Measurements from ENCODE around the gene SPATC1L. TPM values are rescaled to one million over a fixed set of nuclear protein-coding genes. Genes with fewer than 3 reads are reported as not detected.

The SPATC1L gene
- total RNA-seq, 6 donors from 2014 or later = 0.91 to 22.0 (median 7.2) TPM

GRCh38 chr21:46114963-46115362 lies 69.3 kb downstream of the SPATC1L start:
- Histone ChIP-seq H3K36me3 (peaks cover 0 to 80% (median 36%) of the 10 kb centered on the region in 4 donors), H3K4me1 (peaks cover 0 to 12% (median 4%) of the 10 kb centered on the region in 4 donors), H3K9me3 (peaks cover 0 to 6% (median 4%) of the 10 kb centered on the region in 4 donors), H3K27me3 (no peaks in the 10 kb centered on the region), H3K4me3 (no peak overlapping the region), H3K27ac (no peak overlapping the region)
- TF ChIP-seq POLR2A (IDR thresholded peaks at IDR 0.05) = no peak
- TF ChIP-seq POLR2AphosphoS5 (IDR thresholded peaks at IDR 0.05) = no peak
- TF ChIP-seq, protein P1, sequence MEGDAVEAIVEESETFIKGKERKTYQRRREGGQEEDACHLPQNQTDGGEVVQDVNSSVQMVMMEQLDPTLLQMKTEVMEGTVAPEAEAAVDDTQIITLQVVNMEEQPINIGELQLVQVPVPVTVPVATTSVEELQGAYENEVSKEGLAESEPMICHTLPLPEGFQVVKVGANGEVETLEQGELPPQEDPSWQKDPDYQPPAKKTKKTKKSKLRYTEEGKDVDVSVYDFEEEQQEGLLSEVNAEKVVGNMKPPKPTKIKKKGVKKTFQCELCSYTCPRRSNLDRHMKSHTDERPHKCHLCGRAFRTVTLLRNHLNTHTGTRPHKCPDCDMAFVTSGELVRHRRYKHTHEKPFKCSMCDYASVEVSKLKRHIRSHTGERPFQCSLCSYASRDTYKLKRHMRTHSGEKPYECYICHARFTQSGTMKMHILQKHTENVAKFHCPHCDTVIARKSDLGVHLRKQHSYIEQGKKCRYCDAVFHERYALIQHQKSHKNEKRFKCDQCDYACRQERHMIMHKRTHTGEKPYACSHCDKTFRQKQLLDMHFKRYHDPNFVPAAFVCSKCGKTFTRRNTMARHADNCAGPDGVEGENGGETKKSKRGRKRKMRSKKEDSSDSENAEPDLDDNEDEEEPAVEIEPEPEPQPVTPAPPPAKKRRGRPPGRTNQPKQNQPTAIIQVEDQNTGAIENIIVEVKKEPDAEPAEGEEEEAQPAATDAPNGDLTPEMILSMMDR (IDR thresholded peaks at IDR 0.05) = no peak
- no peak for TF ChIP-seq EP300 (IDR thresholded peaks at IDR 0.05)
- WGBS, 2 donors = 87 to 91% methylated on average over 4 of the region's 4 CpGs
- DNase-seq (peak in 1 of 2 donors; percentile 2), ATAC-seq (ENCODE audit: low FRiP score in 2 of 2) (no peak)

DNA sequence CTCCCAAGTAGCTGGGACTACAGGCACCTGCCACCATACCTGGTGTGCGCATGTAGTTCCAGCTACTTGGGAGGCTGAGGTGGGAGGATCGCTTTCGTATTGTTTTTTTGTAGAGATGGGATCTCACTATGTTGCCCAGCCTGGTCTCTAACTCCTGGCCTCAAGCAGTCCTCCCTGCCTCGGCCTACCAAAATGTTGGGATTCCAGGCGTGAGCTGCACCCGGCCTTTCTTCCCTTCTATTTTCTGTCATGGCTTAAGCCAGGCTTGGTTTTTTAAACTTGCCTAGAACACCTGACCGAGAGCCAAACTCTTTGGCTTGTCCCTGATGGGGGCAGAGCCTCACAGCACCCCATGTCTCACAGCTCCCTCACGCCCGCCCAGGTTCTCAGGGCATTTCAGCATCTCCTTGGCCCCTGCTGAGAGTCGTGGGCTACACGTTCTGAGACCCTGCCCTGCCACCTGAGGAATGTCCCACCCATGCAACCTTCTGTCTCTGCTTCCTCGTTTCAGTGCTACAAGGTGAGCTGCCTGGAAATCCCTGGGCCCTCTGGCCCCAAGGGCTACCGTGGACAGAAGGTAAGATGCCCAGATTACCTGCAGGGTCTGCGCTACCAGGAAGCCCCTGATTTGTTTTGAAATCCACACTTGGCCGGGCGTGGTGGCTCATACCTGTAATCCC lies 70.6 kb downstream of the SPATC1L start:
- H3K9me3 ChIP-seq = peaks cover 0 to 6% (median 4%) of the 10 kb centered on the region in 4 donors
- H3K4me1 ChIP-seq = peaks cover 0 to 16% (median 4%) of the 10 kb centered on the region in 4 donors
- H3K4me3 ChIP-seq = no peak overlapping the region
- H3K27me3 ChIP-seq = no peaks in the 10 kb centered on the region
- H3K27ac ChIP-seq = no peak overlapping the region
- WGBS, 2 donors = 94% methylated on average over 14 to 16 of the region's 16 CpGs
- H3K36me3 ChIP-seq = peaks cover 0 to 67% (median 30%) of the 10 kb centered on the region in 4 donors
- ATAC-seq (ENCODE audit: low FRiP score in 2 of 2) (no peak), DNase-seq (no peak)
- TF ChIP-seq POLR2A (IDR thresholded peaks at IDR 0.05) (no peak), EP300 (IDR thresholded peaks at IDR 0.05) (no peak), POLR2AphosphoS5 (IDR thresholded peaks at IDR 0.05) (no peak)
- TF ChIP-seq, protein P1 (IDR thresholded peaks at IDR 0.05) = no peak

DNA sequence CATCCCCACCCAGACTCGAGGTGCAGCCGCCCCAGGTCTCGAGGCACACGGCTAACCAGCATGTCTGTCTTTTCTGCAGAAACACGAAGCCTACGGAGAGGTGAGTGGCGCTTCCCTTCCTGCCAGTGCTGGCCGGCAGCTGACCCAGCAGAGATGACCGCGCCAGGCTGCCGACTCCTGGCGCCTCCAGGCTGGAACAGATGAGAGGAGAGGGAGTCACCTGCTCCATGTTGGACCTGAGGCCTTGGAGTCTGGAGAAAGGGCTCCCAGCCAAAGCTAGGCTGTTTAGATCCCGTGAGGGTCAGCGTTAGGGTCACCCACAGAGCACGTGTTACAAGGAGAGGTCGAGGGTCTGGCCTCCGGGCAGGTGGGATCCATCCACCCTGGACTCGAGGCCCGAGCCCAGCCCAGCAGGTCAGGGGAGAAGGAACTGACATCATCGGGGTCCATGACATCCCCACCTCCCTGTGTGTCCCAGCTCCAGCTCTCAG lies 71.5 kb downstream of the SPATC1L start:
- Histone ChIP-seq H3K4me1 (peaks cover 0 to 16% (median 4%) of the 10 kb centered on the region in 4 donors), H3K4me3 (no peak overlapping the region), H3K36me3 (peaks cover 0 to 58% (median 25%) of the 10 kb centered on the region in 4 donors), H3K9me3 (peaks cover 0 to 6% (median 4%) of the 10 kb centered on the region in 4 donors), H3K27me3 (no peaks in the 10 kb centered on the region), H3K27ac (no peak overlapping the region)
- TF ChIP-seq POLR2AphosphoS5 (IDR thresholded peaks at IDR 0.05) = no peak
- TF ChIP-seq EP300 (IDR thresholded peaks at IDR 0.05) = no peak
- TF ChIP-seq, protein P1 (IDR thresholded peaks at IDR 0.05) = no peak
- TF ChIP-seq POLR2A (IDR thresholded peaks at IDR 0.05) = no peak
- ATAC-seq (ENCODE audit: low FRiP score in 2 of 2) = no peak
- 84 to 95% methylated on average over 8 to 20 of the region's 20 CpGs for WGBS, 2 donors
- DNase-seq = peak in 1 of 2 donors; percentile 10

DNA sequence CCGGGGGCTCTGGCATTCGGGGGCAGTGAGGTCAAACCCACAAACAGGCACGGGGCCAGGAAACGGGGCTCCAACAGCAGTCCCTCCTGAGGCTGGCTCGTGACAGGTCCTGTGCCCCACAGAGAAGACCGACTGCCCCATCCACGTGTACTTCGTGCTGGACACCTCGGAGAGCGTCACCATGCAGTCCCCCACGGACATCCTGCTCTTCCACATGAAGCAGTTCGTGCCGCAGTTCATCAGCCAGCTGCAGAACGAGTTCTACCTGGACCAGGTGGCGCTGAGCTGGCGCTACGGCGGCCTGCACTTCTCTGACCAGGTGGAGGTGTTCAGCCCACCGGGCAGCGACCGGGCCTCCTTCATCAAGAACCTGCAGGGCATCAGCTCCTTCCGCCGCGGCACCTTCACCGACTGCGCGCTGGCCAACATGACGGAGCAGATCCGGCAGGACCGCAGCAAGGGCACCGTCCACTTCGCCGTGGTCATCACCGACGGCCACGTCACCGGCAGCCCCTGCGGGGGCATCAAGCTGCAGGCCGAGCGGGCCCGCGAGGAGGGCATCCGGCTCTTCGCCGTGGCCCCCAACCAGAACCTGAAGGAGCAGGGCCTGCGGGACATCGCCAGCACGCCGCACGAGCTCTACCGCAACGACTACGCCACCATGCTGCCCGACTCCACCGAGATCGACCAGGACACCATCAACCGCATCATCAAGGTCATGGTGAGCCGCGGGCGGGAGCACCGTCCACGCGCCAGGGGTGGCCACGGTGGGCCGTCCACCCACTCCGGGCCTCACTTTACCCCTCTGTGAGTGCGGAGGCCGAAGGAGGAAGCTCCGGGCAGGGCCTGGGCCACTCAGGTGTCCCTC lies 72.2 kb downstream of the SPATC1L start:
- TF ChIP-seq POLR2AphosphoS5 (IDR thresholded peaks at IDR 0.05) (no peak), EP300 (IDR thresholded peaks at IDR 0.05) (no peak), POLR2A (IDR thresholded peaks at IDR 0.05) (no peak)
- TF ChIP-seq, protein P1 (IDR thresholded peaks at IDR 0.05) = no peak
- ATAC-seq (ENCODE audit: low FRiP score in 2 of 2) = no peak
- WGBS, 2 donors = 95 to 97% methylated on average over 38 to 62 of the region's 69 CpGs
- Histone ChIP-seq H3K36me3 (peaks cover 0 to 51% (median 22%) of the 10 kb centered on the region in 4 donors), H3K4me3 (no peak overlapping the region), H3K27me3 (no peaks in the 10 kb centered on the region), H3K4me1 (peaks cover 0 to 16% (median 4%) of the 10 kb centered on the region in 4 donors), H3K9me3 (peaks cover 0 to 6% (median 4%) of the 10 kb centered on the region in 4 donors), H3K27ac (no peak overlapping the region)
- peak; percentile 17 to 82 for DNase-seq

All from upper lobe of left lung (tissue), 6 donors.